Smooth muscle cell (in vitro differentiated cells): ENCODE measurements around the gene SLC35A4. TPM values are rescaled to one million over a fixed set of nuclear protein-coding genes. Genes with fewer than 3 reads are reported as not detected.

Experiments
- DNase-seq: peaks from one replicate; lab custom pipeline; 2025; ENCODE audit not compliant: unreplicated experiment; lab: John Stamatoyannopoulos, UW
- H2AFZ ChIP-seq: fragments of 200-600 bp; sonication (generic); 2 replicates; pipeline ENCODE4 v1.6.0; 2016; ENCODE audit warnings: antibody characterized with exemption, low read depth, mild to moderate bottlenecking
- H3F3A ChIP-seq: fragments of 200-600 bp; sonication (generic); 2 replicates; pipeline ENCODE4 v1.6.0; 2017; ENCODE audit warnings: antibody characterized with exemption, low read depth
- H3K27ac ChIP-seq: fragments of 200-600 bp; sonication (generic); 2 replicates; pipeline ENCODE4 v1.5.1; 2016; ENCODE audit warnings: low read depth, mild to moderate bottlenecking
- H3K27me3 ChIP-seq: fragments of 200-600 bp; sonication (generic); 2 replicates; pipeline ENCODE4 v1.6.1; 2016; ENCODE audit warnings: low read depth, mild to moderate bottlenecking
- H3K36me3 ChIP-seq: fragments of 200-600 bp; sonication (generic); 2 replicates; pipeline ENCODE4 v1.5.1; 2016; ENCODE audit warnings: low read depth
- H3K4me1 ChIP-seq: fragments of 200-600 bp; sonication (generic); 2 replicates; pipeline ENCODE4 v1.5.1; 2016; ENCODE audit warnings: low read depth
- H3K4me2 ChIP-seq: fragments of 200-600 bp; sonication (generic); 2 replicates; pipeline ENCODE4 v1.6.0; 2016; ENCODE audit warnings: mild to moderate bottlenecking
- H3K4me3 ChIP-seq: fragments of 200-600 bp; sonication (generic); 2 replicates; pipeline ENCODE4 v1.5.1; 2016; ENCODE audit warnings: mild to moderate bottlenecking
- H3K79me2 ChIP-seq: fragments of 200-600 bp; sonication (generic); 2 replicates; pipeline ENCODE4 v1.6.0; 2016; ENCODE audit warnings: low read depth, mild to moderate bottlenecking
- H3K9ac ChIP-seq: fragments of 200-600 bp; sonication (generic); 2 replicates; pipeline ENCODE4 v1.6.0; 2016; ENCODE audit warnings: low read depth
- H3K9me3 ChIP-seq: fragments of 200-600 bp; sonication (generic); replicated peaks from 2 replicates; pipeline ENCODE4 v1.5.1; 2016; ENCODE audit warnings: low read depth
- H4K20me1 ChIP-seq: fragments of 200-600 bp; sonication (generic); 2 replicates; pipeline ENCODE4 v1.6.0; 2016; ENCODE audit warnings: low read depth
- CTCF ChIP-seq: fragments of 200-600 bp; sonication (generic); IDR thresholded peaks from 2 replicates; pipeline ENCODE4 v1.5.1; 2017; ENCODE audit warnings: borderline replicate concordance, mild to moderate bottlenecking, antibody characterized with exemption; ENCODE audit not compliant: insufficient read depth, poor library complexity, severe bottlenecking
- WGBS: methylation state at CpG from one replicate; pipeline ENCODE4 v1.1.7; 2016; ENCODE audit warnings: low lambda C conversion rate; 5-methylcytosine and 5-hydroxymethylcytosine counted together
- polyA plus RNA-seq: library from polyadenylated mRNA; unstranded; fragments of >200 nt; fragmentation: Nextera tagmentation; extraction: Ambion mirVana; gene quantifications from 2 replicates; pipeline ENCODE4 v1.2.1, GENCODE V29; 2016
- total RNA-seq: library from RNA; depleted of rRNA; stranded (reverse); fragments of >200 nt; gene quantifications from 2 replicates; pipeline ENCODE4 v1.2.3, GENCODE V29; 2014

The SLC35A4 gene
- total and polyA plus RNA-seq, 2 experiments from 2014 or later = 42.7 to 82.9 TPM

- Histone ChIP-seq H3K27me3 (no peaks in the 10 kb centered on the region), H3K4me2 (no peak overlapping the region), H3K4me3 (no peak overlapping the region), H3K79me2 (peaks cover 19% of the 10 kb centered on the region), H3K36me3 (no peaks in the 10 kb centered on the region), H3K4me1 (peaks cover 12% of the 10 kb centered on the region), H3F3A (no peaks in the 10 kb centered on the region), H4K20me1 (no peaks in the 10 kb centered on the region), H3K9ac (no peak overlapping the region), H3K27ac (no peak overlapping the region), H2AFZ (no peak overlapping the region), H3K9me3 (no peaks in the 10 kb centered on the region)
- no peak for TF ChIP-seq CTCF
- DNase-seq = no peak
- WGBS = 92% methylated on average over 2 of the region's 2 CpGs
Observed at GRCh38 chr5:140568443-140569063, 3.9 kb downstream of the SLC35A4 start.

GRCh38 chr5:140569197-140569596 lies 4.6 kb downstream of the SLC35A4 start:
- Histone ChIP-seq H3K27ac (no peak overlapping the region), H2AFZ (no peak overlapping the region), H3K9me3 (no peaks in the 10 kb centered on the region), H3K36me3 (no peaks in the 10 kb centered on the region), H3K4me1 (peaks cover 10% of the 10 kb centered on the region), H4K20me1 (no peaks in the 10 kb centered on the region), H3F3A (no peaks in the 10 kb centered on the region), H3K9ac (no peak overlapping the region), H3K4me2 (no peak overlapping the region), H3K27me3 (no peaks in the 10 kb centered on the region), H3K4me3 (no peak overlapping the region), H3K79me2 (peaks cover 17% of the 10 kb centered on the region)
- DNase-seq = no peak
- 99% methylated on average over 4 of the region's 4 CpGs for WGBS
- TF ChIP-seq CTCF = no peak

- TF ChIP-seq CTCF = no peak
- no peaks in the 10 kb centered on the region for H3K9me3 ChIP-seq
- no peak overlapping the region for H3K4me3 ChIP-seq
- no peak overlapping the region for H2AFZ ChIP-seq
- WGBS = 96% methylated on average over 4 of the region's 4 CpGs
- H3K36me3 ChIP-seq = no peaks in the 10 kb centered on the region
- H3K4me2 ChIP-seq = no peak overlapping the region
- no peak for DNase-seq
- no peaks in the 10 kb centered on the region for H3K27me3 ChIP-seq
- H3K9ac ChIP-seq = no peak overlapping the region
- H3K4me1 ChIP-seq = peaks cover 9% of the 10 kb centered on the region
- no peaks in the 10 kb centered on the region for H4K20me1 ChIP-seq
- H3K27ac ChIP-seq = no peak overlapping the region
- no peaks in the 10 kb centered on the region for H3F3A ChIP-seq
- H3K79me2 ChIP-seq = peaks cover 16% of the 10 kb centered on the region
Observed at GRCh38 chr5:140570058-140570457, 5.4 kb downstream of the SLC35A4 start.

- TF ChIP-seq CTCF = no peak
- no peak for DNase-seq
- Histone ChIP-seq H3K9ac (no peak overlapping the region), H3K9me3 (no peaks in the 10 kb centered on the region), H3F3A (no peaks in the 10 kb centered on the region), H2AFZ (no peak overlapping the region), H3K4me1 (peaks cover 5% of the 10 kb centered on the region), H3K27ac (no peak overlapping the region), H4K20me1 (no peaks in the 10 kb centered on the region), H3K4me2 (no peak overlapping the region), H3K4me3 (no peak overlapping the region), H3K36me3 (no peaks in the 10 kb centered on the region), H3K27me3 (no peaks in the 10 kb centered on the region), H3K79me2 (peaks cover 11% of the 10 kb centered on the region)
- 94% methylated on average over 1 of the region's 1 CpG for WGBS
Observed at GRCh38 chr5:140570488-140570887, 5.9 kb downstream of the SLC35A4 start.
